H1 (cell line): ENCODE measurements around the gene LSM14B. TPM values are rescaled to one million over a fixed set of nuclear protein-coding genes. Genes with fewer than 3 reads are reported as not detected.

ENCODE experiments used
- BACH1 ChIP-seq: IDR thresholded peaks from 2 replicates; pipeline ENCODE4 v1.6.1; 2012; ENCODE audit warnings: low read length, improper control_type of control experiment
- POLR2A ChIP-seq, 2 experiments: IDR thresholded peaks; 1 replicate in 1 of 2; 2 replicates in 1 of 2; pipeline ENCODE4 v1.6.1; 2011; ENCODE audit warnings: low read depth in 2 of 2, low read length in 2 of 2, mild to moderate bottlenecking in 2 of 2; ENCODE audit errors: control extremely low read depth in 1 of 2
- RXRA ChIP-seq: IDR thresholded peaks from 2 replicates; pipeline ENCODE4 v1.6.1; 2011; ENCODE audit warnings: low read depth, mild to moderate bottlenecking, low read length, moderate library complexity; ENCODE audit not compliant: insufficient read depth
- polyA plus RNA-seq, 7 experiments: library from polyadenylated mRNA; depleted of rRNA in 3 of 7; stranded (reverse) in 5 of 7; unstranded in 2 of 7; fragments of >200 nt in 5 of 7; fragments of 200-250 nt in 2 of 7; gene quantifications; 1 replicate in 5 of 7; 2 replicates in 1 of 7; 4 replicates in 1 of 7; pipeline versions ENCODE4 v1.2.1 to v1.2.3, GENCODE V29; 2011 to 2013; ENCODE audit warnings: missing spikeins in 2 of 7, mixed read lengths in 2 of 7
- total RNA-seq: library from RNA; stranded (reverse); fragmentation: NEBNext Ultra II Directional; extraction: Animal tissue kit (Norgen Biotek cat#: 25700); gene quantifications from 2 replicates; pipeline ENCODE4 v1.2.1, GENCODE V29; 2021

LSM14B gene
- total and polyA plus RNA-seq, 2 of the 8 experiments (the other 6 are each of a cell fraction or from before 2014, with no cell fraction given): 58.3 to 65.6 TPM

DNA sequence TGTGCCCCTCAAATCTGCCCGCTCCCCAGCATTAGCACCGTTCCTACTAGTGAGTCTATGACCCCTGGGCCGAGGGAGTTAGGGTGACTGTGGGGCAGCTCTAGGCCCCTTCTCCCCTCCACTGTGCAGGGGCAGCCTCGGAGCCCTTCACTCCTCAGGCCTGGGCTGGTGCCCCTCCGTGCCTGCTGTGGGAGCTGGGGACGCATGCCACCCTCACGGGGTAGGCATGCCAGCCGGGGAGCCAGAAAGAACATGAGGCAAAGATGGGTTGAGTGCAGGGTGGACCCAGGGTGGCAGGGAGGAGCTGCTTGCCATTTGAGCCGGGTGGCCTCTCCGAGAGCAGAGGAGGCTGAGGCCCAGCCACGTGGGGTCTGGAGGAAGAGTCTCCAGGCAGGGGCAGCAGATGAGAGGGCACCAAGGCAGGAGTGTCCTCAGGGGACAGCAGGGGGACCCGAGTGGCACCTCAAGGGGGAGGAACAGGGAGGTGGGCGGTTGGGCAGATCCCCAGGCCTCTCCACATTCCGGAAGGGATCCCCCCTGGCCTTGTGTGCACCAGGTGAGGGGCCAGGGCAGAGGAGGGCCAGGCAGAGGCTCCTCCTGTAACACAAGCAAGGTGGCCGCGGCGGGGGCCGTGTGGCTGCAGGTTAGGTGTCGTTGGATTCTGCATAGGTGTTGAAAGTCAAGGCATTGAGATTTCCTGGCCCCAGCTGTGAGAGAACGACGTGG is 18.6 kb upstream of the LSM14B start (continued):
- TF ChIP-seq RXRA (no peak), POLR2A (IDR thresholded peaks at IDR 0.05; ENCODE audit: control extremely low read depth in 1 of 2, low read depth in 2 of 2, low read length in 2 of 2) (no peak), BACH1 (no peak)
- TF ChIP-seq, all 59 proteins: peak for 0
